ENCODE results near the gene TMEM45A. TPM values are rescaled to one million over a fixed set of nuclear protein-coding genes. Genes with fewer than 3 reads are reported as not detected.

Gene TMEM45A
- total and polyA plus RNA-seq, 2 experiments from 2014 or later = 87.7 to 133 TPM

DNA sequence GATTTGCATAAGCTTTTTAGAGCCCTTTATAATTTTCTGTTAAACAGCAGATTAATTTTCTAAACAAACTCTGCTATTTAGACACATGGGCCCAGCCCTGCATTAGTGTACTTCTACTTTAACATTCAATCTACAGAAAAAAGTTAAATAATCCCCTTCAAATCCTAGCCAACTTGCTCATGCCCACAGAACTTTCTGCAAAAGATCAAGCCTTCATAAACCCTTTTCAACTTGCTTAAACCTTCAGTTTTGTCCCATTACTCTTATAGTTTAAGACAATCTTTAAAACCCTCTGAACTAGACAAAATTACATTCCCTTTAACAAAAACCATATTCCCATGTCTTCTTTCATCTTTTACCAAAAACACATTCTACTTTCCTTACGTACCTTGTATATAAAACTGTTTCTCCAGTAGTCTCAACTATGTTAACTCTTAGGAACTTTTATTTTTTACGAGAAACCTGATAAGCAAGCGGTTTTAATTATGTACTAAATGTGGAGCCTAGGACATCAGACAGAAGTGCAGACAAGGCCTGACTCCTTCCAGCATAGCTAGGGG is 91.8 kb downstream of the TMEM45A start:
- in situ Hi-C loops (cut with MboI) = loop anchor here (10.0 kb wide), 1 partner anchor 749 kb away; no protein-coding TSS in a partner anchor

DNA sequence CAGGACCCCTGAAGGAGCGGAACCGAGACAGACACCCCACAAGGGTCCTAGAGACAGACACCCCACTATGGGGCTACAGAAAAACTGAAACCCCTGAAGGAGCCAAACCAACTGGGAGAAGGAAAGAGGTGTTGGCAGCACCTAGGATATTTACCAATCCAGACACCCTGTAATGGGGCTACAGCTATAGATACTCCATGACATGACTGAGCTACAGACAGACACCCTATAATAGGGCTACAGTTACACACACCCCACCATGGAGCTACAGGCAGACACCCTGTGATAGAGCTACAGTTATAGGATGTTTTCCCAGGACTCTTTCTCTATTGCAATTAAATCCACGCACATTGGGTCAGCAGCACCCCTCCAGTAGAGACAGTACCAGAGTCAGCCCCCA is 94.4 kb downstream of the TMEM45A start:
- Histone ChIP-seq H3K4me2 (ENCODE audit: unreplicated experiment) (no peak overlapping the region), H3K27me3 (replicated peaks; ENCODE audit: insufficient read depth) (no peaks in the 10 kb centered on the region), H3K9ac (no peak overlapping the region), H3K36me3 (ENCODE audit: low read depth) (no peaks in the 10 kb centered on the region), H3K27ac (no peak overlapping the region), H3F3A (ENCODE audit: insufficient read depth) (no peaks in the 10 kb centered on the region), H3K79me2 (ENCODE audit: insufficient read depth) (no peaks in the 10 kb centered on the region), H2AFZ (no peak overlapping the region), H3K9me2 (ENCODE audit: insufficient read depth) (no peaks in the 10 kb centered on the region), H3K4me1 (ENCODE audit: insufficient read depth) (no peaks in the 10 kb centered on the region), H3K9me3 (ENCODE audit: low read depth) (no peaks in the 10 kb centered on the region), H3K4me3 (no peak overlapping the region), H4K20me1 (ENCODE audit: insufficient read depth) (no peaks in the 10 kb centered on the region)
- 79 to 92% methylated on average over 3 of the region's 3 CpGs for WGBS, 2 experiments (ENCODE audit: low coverage in 1 of 2, low lambda C conversion rate in 2 of 2, missing lambda C conversion rate in 2 of 2)
- in situ Hi-C loops (cut with MboI) = loop anchor here (10.0 kb wide), 1 partner anchor 752 kb away; no protein-coding TSS in a partner anchor
- TF ChIP-seq EZH2phosphoT487 (IDR thresholded peaks at IDR 0.05; ENCODE audit: insufficient read depth, low read depth) (no peak), EZH2 (IDR thresholded peaks at IDR 0.05; ENCODE audit: insufficient read depth, poor library complexity, severe bottlenecking) (no peak)
- DNase-seq = no peak

More for the DNA sequence above, 91.8 kb downstream of the TMEM45A start:
- Histone ChIP-seq H3K27me3 (replicated peaks; ENCODE audit: insufficient read depth) (no peaks in the 10 kb centered on the region), H3K9ac (no peak overlapping the region), H3K36me3 (ENCODE audit: low read depth) (no peaks in the 10 kb centered on the region), H3K4me3 (no peak overlapping the region), H3K27ac (no peak overlapping the region), H4K20me1 (ENCODE audit: insufficient read depth) (no peaks in the 10 kb centered on the region), H3F3A (ENCODE audit: insufficient read depth) (no peaks in the 10 kb centered on the region), H3K4me2 (ENCODE audit: unreplicated experiment) (no peak overlapping the region), H3K4me1 (ENCODE audit: insufficient read depth) (peaks cover 5% of the 10 kb centered on the region; the same call in 1 of the 2 replicates), H3K79me2 (ENCODE audit: insufficient read depth) (no peaks in the 10 kb centered on the region), H3K9me2 (ENCODE audit: insufficient read depth) (no peaks in the 10 kb centered on the region), H2AFZ (no peak overlapping the region), H3K9me3 (ENCODE audit: low read depth) (no peaks in the 10 kb centered on the region)
- TF ChIP-seq EZH2 (IDR thresholded peaks at IDR 0.05; ENCODE audit: insufficient read depth, poor library complexity, severe bottlenecking) (no peak), EZH2phosphoT487 (IDR thresholded peaks at IDR 0.05; ENCODE audit: insufficient read depth, low read depth) (no peak)
- 76 to 78% methylated on average over 3 of the region's 3 CpGs for WGBS, 2 experiments (ENCODE audit: low coverage in 1 of 2, low lambda C conversion rate in 2 of 2, missing lambda C conversion rate in 2 of 2)
- DNase-seq = no peak

DNA sequence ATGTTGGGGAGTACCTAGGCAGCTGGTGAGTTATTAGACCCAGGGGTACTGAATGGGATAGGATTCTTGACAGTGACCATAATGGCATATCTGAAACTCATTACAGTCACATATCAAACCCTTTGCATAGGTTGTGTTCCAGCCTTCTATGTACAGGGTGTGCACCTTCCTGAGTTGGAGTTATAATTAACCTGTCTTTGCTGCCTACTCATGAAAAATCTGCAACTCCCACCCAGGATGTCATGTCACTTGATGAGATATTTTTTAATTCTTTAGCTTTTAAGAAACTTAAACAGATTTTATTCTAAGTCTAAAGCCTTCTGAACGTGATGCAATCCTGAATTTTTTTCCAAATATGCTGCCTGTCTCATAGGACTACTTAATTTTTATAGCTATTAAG is 95.8 kb downstream of the TMEM45A start:
- 65 to 67% methylated on average over 1 of the region's 1 CpG for WGBS, 2 experiments (ENCODE audit: low coverage in 1 of 2, low lambda C conversion rate in 2 of 2, missing lambda C conversion rate in 2 of 2)
- Histone ChIP-seq H2AFZ (no peak overlapping the region), H3K4me3 (no peak overlapping the region), H3K9me3 (ENCODE audit: low read depth) (no peaks in the 10 kb centered on the region), H3K4me2 (ENCODE audit: unreplicated experiment) (no peak overlapping the region), H3F3A (ENCODE audit: insufficient read depth) (no peaks in the 10 kb centered on the region), H3K36me3 (ENCODE audit: low read depth) (no peaks in the 10 kb centered on the region), H3K9me2 (ENCODE audit: insufficient read depth) (no peaks in the 10 kb centered on the region), H3K4me1 (ENCODE audit: insufficient read depth) (no peaks in the 10 kb centered on the region), H3K27me3 (replicated peaks; ENCODE audit: insufficient read depth) (no peaks in the 10 kb centered on the region), H3K79me2 (ENCODE audit: insufficient read depth) (no peaks in the 10 kb centered on the region), H3K9ac (no peak overlapping the region), H3K27ac (no peak overlapping the region), H4K20me1 (ENCODE audit: insufficient read depth) (no peaks in the 10 kb centered on the region)
- no peak for DNase-seq
- in situ Hi-C loops (cut with MboI) = loop anchor here (10.0 kb wide), 1 partner anchor 753 kb away; no protein-coding TSS in a partner anchor
- TF ChIP-seq EZH2 (IDR thresholded peaks at IDR 0.05; ENCODE audit: insufficient read depth, poor library complexity, severe bottlenecking) = no peak

DNA sequence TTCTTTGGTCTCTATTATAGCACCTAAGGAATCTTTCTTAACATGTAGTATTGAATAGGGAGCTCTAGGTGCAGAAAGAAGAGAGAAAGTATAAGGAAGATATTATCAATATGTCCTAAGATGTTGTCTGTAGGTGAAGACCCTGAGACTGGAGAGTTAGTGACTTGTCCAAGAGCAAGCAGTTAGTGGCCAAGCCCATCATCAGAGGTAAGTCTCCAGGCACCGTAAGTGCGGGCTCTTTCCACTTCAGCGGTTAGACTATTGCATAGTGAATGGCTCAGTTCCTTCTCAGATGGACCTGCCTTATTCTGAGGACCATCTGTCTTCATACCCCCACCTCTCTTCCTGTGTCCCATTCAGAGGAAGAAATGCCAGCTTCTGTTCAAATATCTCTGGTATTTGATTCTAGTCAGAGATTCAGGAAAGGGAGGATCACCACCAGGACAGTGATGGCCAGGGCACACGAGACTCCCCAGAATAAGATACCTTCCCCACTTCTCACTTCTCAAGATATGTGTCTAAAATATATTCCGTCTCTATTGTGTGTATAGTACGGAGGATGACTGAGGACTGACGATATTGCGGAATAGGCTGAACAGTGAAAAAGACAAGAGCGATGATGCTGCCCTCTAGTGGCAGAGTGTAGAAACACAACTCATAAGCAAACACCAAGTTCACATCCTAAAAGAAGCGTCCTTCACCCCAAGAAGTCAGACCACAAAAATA is 97.9 kb downstream of the TMEM45A start:
- Histone ChIP-seq H3K9ac (peak overlapping the region; percentile 42; the same call in 1 of the 2 replicates), H3K27me3 (replicated peaks; ENCODE audit: insufficient read depth) (no peaks in the 10 kb centered on the region), H3K9me3 (ENCODE audit: low read depth) (no peaks in the 10 kb centered on the region), H3K79me2 (ENCODE audit: insufficient read depth) (no peaks in the 10 kb centered on the region), H3K4me1 (ENCODE audit: insufficient read depth) (no peaks in the 10 kb centered on the region), H3K9me2 (ENCODE audit: insufficient read depth) (no peaks in the 10 kb centered on the region), H2AFZ (peak overlapping the region; percentile 91), H4K20me1 (ENCODE audit: insufficient read depth) (no peaks in the 10 kb centered on the region), H3K36me3 (ENCODE audit: low read depth) (no peaks in the 10 kb centered on the region), H3K4me3 (peak overlapping the region; percentile 55), H3K4me2 (ENCODE audit: unreplicated experiment) (peak overlapping the region; percentile 87), H3F3A (ENCODE audit: insufficient read depth) (no peaks in the 10 kb centered on the region), H3K27ac (no peak overlapping the region)
- DNase-seq = peak; percentile 77
- whole genome bisulfite sequencing, 2 experiments (ENCODE audit: low coverage in 1 of 2, low lambda C conversion rate in 2 of 2, missing lambda C conversion rate in 2 of 2) = 29% methylated on average over 10 of the region's 10 CpGs
- no peak for TF ChIP-seq EZH2phosphoT487 (IDR thresholded peaks at IDR 0.05; ENCODE audit: insufficient read depth, low read depth)
- no peak for TF ChIP-seq EZH2 (IDR thresholded peaks at IDR 0.05; ENCODE audit: insufficient read depth, poor library complexity, severe bottlenecking)
- in situ Hi-C loops (cut with MboI) = loop anchor here (5.0 kb wide), 1 partner anchor 128 kb away; no protein-coding TSS in a partner anchor
